SKM-1 treated with dmso at 0.1 percent for 144 hours (cell line): Measurements from ENCODE around the gene IDI2.
A peak's percentile ranks its signal among the peaks of the same experiment; 100 is the strongest.

Experiments used
- DNase-seq: peaks from one replicate; lab custom pipeline; 2025; ENCODE audit not compliant: unreplicated experiment; lab: John Stamatoyannopoulos, UW

The IDI2 gene

GRCh38 chr10:1009071-1009494 is 16.6 kb downstream of the IDI2 start:
- no peak for DNase-seq

- no peak for DNase-seq
Measured at GRCh38 chr10:1007583-1007982, 18.1 kb downstream of the IDI2 start.

- no peak for DNase-seq
Measured at GRCh38 chr10:1006573-1006972, 19.1 kb downstream of the IDI2 start.

GRCh38 chr10:1003884-1004670 is 21.6 kb downstream of the IDI2 start:
- no peak for DNase-seq

GRCh38 chr10:1002425-1003006 is 23.1 kb downstream of the IDI2 start:
- no peak for DNase-seq

- no peak for DNase-seq
Measured at GRCh38 chr10:997266-998022, 28.2 kb downstream of the IDI2 start.

- no peak for DNase-seq
Measured at GRCh38 chr10:996031-996430, 29.6 kb downstream of the IDI2 start.

- no peak for DNase-seq
Measured at GRCh38 chr10:995559-995926, 30.1 kb downstream of the IDI2 start.

- no peak for DNase-seq
Measured at GRCh38 chr10:994836-995558, 30.7 kb downstream of the IDI2 start.

- no peak for DNase-seq
Measured at GRCh38 chr10:992871-993270, 32.8 kb downstream of the IDI2 start.

- no peak for DNase-seq
Measured at GRCh38 chr10:992467-992866, 33.2 kb downstream of the IDI2 start.

GRCh38 chr10:990808-991207 is 34.9 kb downstream of the IDI2 start:
- DNase-seq = no peak

GRCh38 chr10:988667-989545 is 36.8 kb downstream of the IDI2 start:
- no peak for DNase-seq

GRCh38 chr10:987870-988666 is 37.6 kb downstream of the IDI2 start, which contains the start of gene GTPBP4:
Gene GTPBP4 (plus strand): TSS chr10:988434. CDS start chr10:988480, 46 bp downstream.
- DNase-seq = peak; percentile 79

- no peak for DNase-seq
Measured at GRCh38 chr10:987620-987869, 38.1 kb downstream of the IDI2 start.

GRCh38 chr10:986881-987619 is 38.6 kb downstream of the IDI2 start:
- peak; percentile 1 for DNase-seq

GRCh38 chr10:986137-986825 is 39.4 kb downstream of the IDI2 start:
- no peak for DNase-seq

GRCh38 chr10:985361-985760 is 40.3 kb downstream of the IDI2 start:
- DNase-seq = no peak
